Uterus (tissue), 4 donors: ENCODE data around the gene MED13L. TPM values are rescaled to one million over a fixed set of nuclear protein-coding genes. Genes with fewer than 3 reads are reported as not detected.

Source experiments
- DNase-seq, 2 donors: peaks; one replicate each; pipeline ENCODE4 v3.0.0-alpha.2; 2019 to 2020
- H3K27ac ChIP-seq, 2 donors: fragments of 200-600 bp; sonication (generic); 1 replicate in 1 of 2; 2 replicates in 1 of 2; pipeline ENCODE4 v1.5.1; 2016 to 2018
- H3K27me3 ChIP-seq, 2 donors: fragments of 200-600 bp; sonication (generic); one replicate each; pipeline ENCODE4 v1.5.1; 2018 to 2019; ENCODE audit warnings: control low read depth in 1 of 2
- H3K36me3 ChIP-seq, 2 donors: fragments of 200-600 bp; sonication (generic); one replicate each; pipeline ENCODE4 v1.5.1; 2019; ENCODE audit warnings: control low read depth in 1 of 2
- H3K4me1 ChIP-seq, 2 donors: fragments of 200-600 bp; sonication (generic); one replicate each; pipeline ENCODE4 v1.5.1; 2018 to 2019; ENCODE audit warnings: control low read depth in 1 of 2
- H3K4me3 ChIP-seq, 2 donors: fragments of 200-600 bp; sonication (generic); 1 replicate in 1 of 2; 2 replicates in 1 of 2; pipeline ENCODE4 v1.5.1; 2018 to 2019; ENCODE audit warnings: mild to moderate bottlenecking in 1 of 2
- H3K9me3 ChIP-seq, 2 donors: fragments of 200-600 bp; sonication (generic); one replicate each; pipeline ENCODE4 v1.5.1; 2019; ENCODE audit warnings: control low read depth in 1 of 2
- CTCF ChIP-seq, 4 experiments: fragments of 200-600 bp in 2 of 4; fragments of 450-650 bp in 2 of 4; sonication (generic) in 2 of 4; IDR thresholded peaks; one replicate each; pipeline ENCODE4 v1.5.1; 2016 to 2019; ENCODE audit warnings: antibody characterized with exemption in 4 of 4, mild to moderate bottlenecking in 2 of 4, moderate library complexity in 1 of 4
- POLR2A ChIP-seq, 2 donors: fragments of 450-650 bp; IDR thresholded peaks; one replicate each; pipeline ENCODE4 v1.6.1; 2016; ENCODE audit warnings: antibody characterized with exemption in 2 of 2, mild to moderate bottlenecking in 1 of 2, moderate library complexity in 1 of 2
- intact Hi-C: fragments of 100-400 bp; cut with DNase I; formaldehyde crosslinking; loops from one replicate; pipeline ENCODE4 v1.15.1; 2023; ENCODE audit warnings: low total_unique reads
- total RNA-seq, 4 donors: library from RNA; depleted of rRNA in 3 of 4; stranded (reverse); fragments of >200 nt in 3 of 4; gene quantifications; one replicate each; pipeline versions ENCODE4 v1.1.0 to v1.2.4, GENCODE V29; 2014 to 2023
- donor health status: DM: yes; HTN: yes; CAD: no.

MED13L gene
- total RNA-seq, 4 donors from 2014 or later = 189 to 314 (median 254) TPM

DNA sequence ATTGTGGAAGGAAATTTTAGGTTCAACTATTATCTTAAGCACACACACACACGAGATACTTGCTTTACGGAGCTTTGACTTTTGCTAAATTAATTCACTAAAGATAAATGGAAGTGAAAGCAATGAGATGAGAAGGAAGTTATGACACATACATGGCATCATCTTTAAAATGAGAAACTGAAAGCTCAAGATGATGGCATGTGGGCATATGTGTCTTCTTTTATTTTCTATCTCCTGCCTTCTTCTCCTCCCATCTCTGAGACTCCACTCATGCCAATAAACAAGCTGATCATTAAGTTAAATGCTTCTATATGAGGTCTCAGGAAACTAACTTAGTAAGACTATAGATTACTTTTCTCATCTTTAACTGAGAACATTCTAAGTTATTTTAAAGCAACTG is 216.7 kb downstream of the MED13L start:
- Histone ChIP-seq H3K9me3 (no peaks in the 10 kb centered on the region), H3K36me3 (no peaks in the 10 kb centered on the region), H3K4me3 (no peak overlapping the region), H3K27me3 (no peaks in the 10 kb centered on the region), H3K27ac (no peak overlapping the region), H3K4me1 (peaks cover 9 to 14% of the 10 kb centered on the region in 2 donors)
- DNase-seq = no peak
- intact Hi-C loops = no loop called here
- TF ChIP-seq CTCF (IDR thresholded peaks at IDR 0.05) (no peak), POLR2A (IDR thresholded peaks at IDR 0.05) (no peak)

DNA sequence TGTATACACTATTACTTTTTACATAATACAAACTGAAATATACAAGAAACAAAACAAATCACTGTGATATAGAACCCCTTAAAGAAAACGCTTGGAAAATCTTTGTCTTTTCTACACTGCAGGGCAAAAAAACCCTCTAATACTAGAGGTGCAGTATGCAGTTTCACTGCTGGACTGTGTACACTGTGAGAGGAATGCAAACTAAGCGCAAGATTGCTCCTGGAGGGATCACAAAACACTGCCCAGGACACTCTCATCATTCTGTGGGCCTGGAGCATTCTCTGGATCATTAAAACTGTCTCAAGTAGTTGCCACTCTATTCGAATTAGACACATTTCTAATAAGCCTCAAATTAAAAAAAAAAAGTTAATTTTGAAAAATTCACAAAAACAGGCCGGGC is 217.6 kb downstream of the MED13L start:
- DNase-seq = no peak
- H3K36me3 ChIP-seq = no peaks in the 10 kb centered on the region
- no peak overlapping the region for H3K27ac ChIP-seq
- no peaks in the 10 kb centered on the region for H3K27me3 ChIP-seq
- no peak for TF ChIP-seq CTCF (IDR thresholded peaks at IDR 0.05)
- no peak for TF ChIP-seq POLR2A (IDR thresholded peaks at IDR 0.05)
- intact Hi-C loops = no loop called here
- no peaks in the 10 kb centered on the region for H3K9me3 ChIP-seq
- H3K4me3 ChIP-seq = no peak overlapping the region
- H3K4me1 ChIP-seq = peaks cover 5 to 12% of the 10 kb centered on the region in 2 donors

GRCh38 chr12:116058574-116058973 is 218.9 kb downstream of the MED13L start:
- Histone ChIP-seq H3K36me3 (no peaks in the 10 kb centered on the region), H3K27me3 (no peaks in the 10 kb centered on the region), H3K9me3 (no peaks in the 10 kb centered on the region), H3K4me1 (peaks cover 1 to 16% of the 10 kb centered on the region in 2 donors), H3K4me3 (no peak overlapping the region), H3K27ac (no peak overlapping the region)
- no peak for DNase-seq
- TF ChIP-seq CTCF (IDR thresholded peaks at IDR 0.05) (no peak), POLR2A (IDR thresholded peaks at IDR 0.05) (no peak)
- intact Hi-C loops = no loop called here

DNA sequence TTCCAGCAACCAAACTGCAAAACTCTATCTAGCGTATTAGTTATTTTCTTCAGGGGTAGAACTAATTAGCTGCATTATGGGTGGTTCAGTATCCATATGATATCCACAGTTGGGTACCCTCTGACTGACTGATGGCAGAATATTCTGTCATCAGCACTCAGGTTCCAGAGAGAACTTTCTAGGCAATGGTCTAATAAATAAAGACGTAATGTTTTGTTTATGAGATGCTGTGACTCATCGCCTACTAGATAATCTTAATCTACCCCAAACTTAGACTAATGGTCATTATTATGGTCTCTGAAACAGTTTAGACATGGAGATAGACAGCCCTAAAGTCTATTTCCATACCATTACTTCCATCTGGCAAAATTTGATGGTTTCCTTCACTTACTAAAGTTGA is 220.1 kb downstream of the MED13L start:
- no peaks in the 10 kb centered on the region for H3K27me3 ChIP-seq
- intact Hi-C loops = no loop called here
- TF ChIP-seq CTCF (IDR thresholded peaks at IDR 0.05) = no peak
- TF ChIP-seq POLR2A (IDR thresholded peaks at IDR 0.05) = no peak
- DNase-seq = no peak
- no peak overlapping the region for H3K27ac ChIP-seq
- peaks cover 0 to 11% of the 10 kb centered on the region in 2 donors for H3K4me1 ChIP-seq
- H3K4me3 ChIP-seq = no peak overlapping the region
- no peaks in the 10 kb centered on the region for H3K9me3 ChIP-seq
- H3K36me3 ChIP-seq = no peaks in the 10 kb centered on the region

DNA sequence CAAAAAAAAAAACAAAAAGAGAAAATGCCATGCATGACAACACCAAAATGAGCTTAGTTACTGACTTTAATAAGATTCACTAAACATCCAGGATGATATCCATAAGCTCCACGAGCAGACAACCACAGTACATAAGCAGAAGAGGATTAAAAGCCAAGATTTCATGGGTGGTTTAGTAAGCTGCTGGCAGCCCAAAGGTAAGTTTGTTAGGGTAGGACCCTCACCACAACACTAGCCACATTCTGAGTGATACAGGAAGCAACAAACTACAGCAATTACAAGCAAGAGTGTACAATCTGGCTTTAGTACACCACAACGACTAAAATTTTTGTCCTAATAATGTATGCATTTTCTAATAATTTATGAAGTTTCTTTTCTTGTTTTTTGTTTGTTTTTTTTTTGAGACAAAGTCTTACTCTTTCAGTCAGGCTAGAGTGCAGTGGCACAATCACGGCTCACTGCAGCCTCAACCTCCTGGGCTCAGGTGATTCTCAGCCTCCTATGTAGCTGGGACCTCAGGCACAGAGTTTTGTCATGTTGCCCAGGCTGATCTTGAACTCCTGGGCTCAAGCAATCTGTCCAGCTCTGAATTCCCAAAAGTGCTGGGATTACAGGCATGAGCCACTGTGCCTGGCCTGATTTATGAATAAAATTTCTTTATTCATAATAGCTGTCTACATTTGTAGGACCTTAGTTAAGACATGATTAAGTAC is 221.4 kb downstream of the MED13L start:
- peaks cover 0 to 11% of the 10 kb centered on the region in 2 donors for H3K4me1 ChIP-seq
- DNase-seq = no peak

More for the DNA sequence above, 221.4 kb downstream of the MED13L start:
- TF ChIP-seq POLR2A (IDR thresholded peaks at IDR 0.05) = no peak
- no peak for TF ChIP-seq CTCF (IDR thresholded peaks at IDR 0.05)
- Histone ChIP-seq H3K36me3 (no peaks in the 10 kb centered on the region), H3K9me3 (no peaks in the 10 kb centered on the region), H3K27ac (no peak overlapping the region), H3K4me3 (no peak overlapping the region), H3K27me3 (no peaks in the 10 kb centered on the region)
- intact Hi-C loops = no loop called here
